MM.1S (cell line): ENCODE results near the gene RARRES2.

Experiments
- CTCF ChIP-seq: fragments of 300-600 bp; sonication (generic); IDR thresholded peaks from 2 replicates; pipeline ENCODE4 v1.5.1; 2016; ENCODE audit warnings: antibody characterized with exemption, low read length, mixed read lengths
- EZH2 ChIP-seq: fragments of 300-600 bp; sonication (generic); optimal IDR thresholded peaks from 2 replicates; pipeline ENCODE3; 2017; ENCODE audit warnings: low read depth, mild to moderate bottlenecking, antibody characterized with exemption, low read length, mixed read lengths
- EZH2phosphoT487 ChIP-seq: fragments of 300-600 bp; sonication (generic); IDR thresholded peaks from 2 replicates; pipeline ENCODE4 v1.6.1; 2018; ENCODE audit warnings: antibody characterized with exemption, low read length

DNA sequence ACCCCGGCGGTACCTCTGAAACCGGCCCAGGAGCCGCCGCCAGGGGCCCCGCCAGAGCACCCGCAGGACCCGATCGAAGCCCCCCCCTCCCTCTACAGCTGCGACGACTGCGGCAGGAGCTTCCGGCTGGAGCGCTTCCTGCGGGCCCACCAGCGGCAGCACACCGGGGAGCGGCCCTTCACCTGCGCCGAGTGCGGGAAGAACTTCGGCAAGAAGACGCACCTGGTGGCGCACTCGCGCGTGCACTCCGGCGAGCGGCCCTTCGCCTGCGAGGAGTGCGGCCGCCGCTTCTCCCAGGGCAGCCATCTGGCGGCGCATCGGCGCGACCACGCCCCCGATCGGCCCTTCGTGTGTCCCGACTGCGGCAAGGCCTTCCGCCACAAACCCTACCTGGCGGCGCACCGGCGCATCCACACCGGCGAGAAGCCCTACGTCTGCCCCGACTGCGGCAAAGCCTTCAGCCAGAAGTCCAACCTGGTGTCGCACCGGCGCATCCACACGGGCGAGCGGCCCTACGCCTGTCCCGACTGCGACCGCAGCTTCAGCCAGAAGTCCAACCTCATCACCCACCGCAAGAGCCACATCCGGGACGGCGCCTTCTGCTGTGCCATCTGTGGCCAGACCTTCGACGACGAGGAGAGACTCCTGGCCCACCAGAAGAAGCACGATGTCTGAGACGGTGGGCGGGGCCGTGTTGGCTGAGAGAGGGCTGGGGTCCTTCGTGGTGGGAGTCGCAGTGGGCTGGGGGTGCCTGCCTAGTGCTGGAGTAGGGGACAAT is 31.0 kb upstream of the RARRES2 start:
- no peak for TF ChIP-seq CTCF
- TF ChIP-seq EZH2, result no peak
- TF ChIP-seq EZH2phosphoT487, result no peak
